SK-N-SH treated with all-trans-retinoic acid at 6 μM for 48 hours (cell line): Measurements from ENCODE around the gene TOM1.

Experiments
- ATAC-seq: fragments of 200-7000 bp; cut with Tn5 transposase; 3 replicates; pipeline ENCODE4 v1.9.1; 2020; ENCODE audit warnings: mild to moderate bottlenecking, moderate library complexity
- ARNTL ChIP-seq: fragments of 450-650 bp; formaldehyde crosslinking; IDR thresholded peaks from 2 replicates; pipeline ENCODE4 v1.5.0; 2020; ENCODE audit warnings: low read depth, mild to moderate bottlenecking, moderate library complexity, borderline replicate concordance
- BACH2 ChIP-seq: fragments of 250-450 bp; sonication (Bioruptor Pico); IDR thresholded peaks from 2 replicates; pipeline ENCODE4 v1.9.0; 2021; ENCODE audit warnings: mild to moderate bottlenecking, borderline replicate concordance
- CREB5 ChIP-seq: fragments of 250-450 bp; sonication (Bioruptor Pico); IDR thresholded peaks from 2 replicates; pipeline ENCODE4 v1.5.1; 2020; ENCODE audit warnings: low read depth, mild to moderate bottlenecking, moderate library complexity
- CSDC2 ChIP-seq: fragments of 250-450 bp; sonication (Bioruptor Pico); IDR thresholded peaks from 2 replicates; pipeline ENCODE4 v1.5.0; 2020; ENCODE audit warnings: mild to moderate bottlenecking, moderate library complexity
- CSRNP3 ChIP-seq: fragments of 250-450 bp; sonication (Bioruptor Pico); IDR thresholded peaks from 2 replicates; pipeline ENCODE4 v1.5.1; 2021; ENCODE audit warnings: mild to moderate bottlenecking, moderate library complexity
- ESRRG ChIP-seq: fragments of 250-450 bp; sonication (Bioruptor Pico); IDR thresholded peaks from 2 replicates; pipeline ENCODE4 v1.6.1; 2021; ENCODE audit warnings: mild to moderate bottlenecking
- GLIS3 ChIP-seq: fragments of 250-450 bp; sonication (Bioruptor Pico); IDR thresholded peaks from 2 replicates; pipeline ENCODE4 v1.5.0; 2020; ENCODE audit warnings: mild to moderate bottlenecking, moderate library complexity
- ISL1 ChIP-seq: fragments of 250-450 bp; sonication (Bioruptor Pico); IDR thresholded peaks from 2 replicates; pipeline ENCODE4 v2.1.2; 2022; ENCODE audit warnings: mild to moderate bottlenecking, moderate library complexity
- OSR1 ChIP-seq: fragments of 250-450 bp; sonication (Bioruptor Pico); IDR thresholded peaks from 2 replicates; pipeline ENCODE4 v1.8.0; 2022; ENCODE audit warnings: moderate library complexity, mild to moderate bottlenecking, inconsistent platforms
- PATZ1 ChIP-seq: fragments of 250-450 bp; sonication (Bioruptor Pico); IDR thresholded peaks from 2 replicates; pipeline ENCODE4 v1.8.0; 2020; ENCODE audit warnings: mild to moderate bottlenecking, moderate library complexity, borderline replicate concordance
- POU6F1 ChIP-seq: fragments of 250-450 bp; sonication (Bioruptor Pico); IDR thresholded peaks from 2 replicates; pipeline ENCODE4 v1.8.0; 2021; ENCODE audit warnings: low read depth, mild to moderate bottlenecking, moderate library complexity, borderline replicate concordance
- PPARA ChIP-seq: fragments of 250-450 bp; sonication (Bioruptor Pico); IDR thresholded peaks from 2 replicates; pipeline ENCODE4 v1.5.0; 2020; ENCODE audit warnings: mild to moderate bottlenecking, borderline replicate concordance
- RARB ChIP-seq: fragments of 250-450 bp; sonication (Bioruptor Pico); IDR thresholded peaks from 2 replicates; pipeline ENCODE4 v1.8.0; 2021; ENCODE audit warnings: mild to moderate bottlenecking, moderate library complexity
- SNAI2 ChIP-seq: fragments of 250-450 bp; sonication (Bioruptor Pico); IDR thresholded peaks from 2 replicates; pipeline ENCODE4 v1.5.0; 2020; ENCODE audit warnings: mild to moderate bottlenecking, moderate library complexity
- ZC3H10 ChIP-seq: fragments of 250-450 bp; sonication (Bioruptor Pico); IDR thresholded peaks from 2 replicates; pipeline ENCODE4 v1.5.1; 2021; ENCODE audit warnings: mild to moderate bottlenecking, moderate library complexity
- ZFP30 ChIP-seq: fragments of 450-650 bp; formaldehyde crosslinking; IDR thresholded peaks from 2 replicates; pipeline ENCODE4 v1.5.0; 2022; ENCODE audit warnings: mild to moderate bottlenecking, moderate library complexity
- ZNF565 ChIP-seq: fragments of 450-650 bp; formaldehyde crosslinking; conservative IDR thresholded peaks from 2 replicates; pipeline ENCODE4 v1.5.0; 2020; ENCODE audit warnings: low read depth, mild to moderate bottlenecking, moderate library complexity
- ZNF70 ChIP-seq: fragments of 450-650 bp; formaldehyde crosslinking; IDR thresholded peaks from 2 replicates; pipeline ENCODE4 v1.5.0; 2020; ENCODE audit warnings: mild to moderate bottlenecking, moderate library complexity
- ZNF8 ChIP-seq: fragments of 450-650 bp; formaldehyde crosslinking; IDR thresholded peaks from 2 replicates; pipeline ENCODE4 v1.5.0; 2020; ENCODE audit warnings: mild to moderate bottlenecking, moderate library complexity

Gene TOM1

GRCh38 chr22:35342390-35342789, 42.7 kb downstream of the TOM1 start:
- no peak for ATAC-seq
- no peak for TF ChIP-seq POU6F1
- TF ChIP-seq CSDC2: no peak
- TF ChIP-seq ESRRG (CRISPR knock-in tag): no peak
- TF ChIP-seq OSR1: no peak
- TF ChIP-seq ZNF565: no peak
- TF ChIP-seq CREB5 (CRISPR knock-in tag): no peak
- no peak for TF ChIP-seq GLIS3
- TF ChIP-seq PATZ1 (CRISPR knock-in tag): no peak
- TF ChIP-seq PPARA (CRISPR knock-in tag): no peak
- TF ChIP-seq ZFP30 (CRISPR knock-in tag): no peak
- TF ChIP-seq ZNF70: no peak
- TF ChIP-seq BACH2 (CRISPR knock-in tag): no peak
- no peak for TF ChIP-seq SNAI2 (CRISPR knock-in tag)
- no peak for TF ChIP-seq CSRNP3 (CRISPR knock-in tag)
- TF ChIP-seq ISL1 (CRISPR knock-in tag): no peak
- TF ChIP-seq ARNTL: no peak
- no peak for TF ChIP-seq ZC3H10 (CRISPR knock-in tag)

- no peak for TF ChIP-seq ZNF565
- ATAC-seq: no peak
Observed at GRCh38 chr22:35343664-35344550, 44.2 kb downstream of the TOM1 start.

GRCh38 chr22:35344956-35345690, 45.4 kb downstream of the TOM1 start:
- no peak for ATAC-seq
- TF ChIP-seq ISL1 (CRISPR knock-in tag): no peak
- no peak for TF ChIP-seq POU6F1
- TF ChIP-seq BACH2 (CRISPR knock-in tag): no peak
- no peak for TF ChIP-seq ZNF8
- no peak for TF ChIP-seq RARB (CRISPR knock-in tag)
- TF ChIP-seq OSR1: no peak
- no peak for TF ChIP-seq CSRNP3 (CRISPR knock-in tag)
- no peak for TF ChIP-seq PPARA (CRISPR knock-in tag)
- no peak for TF ChIP-seq ZNF565
- TF ChIP-seq ARNTL: no peak
- no peak for TF ChIP-seq ZNF70
- TF ChIP-seq ESRRG (CRISPR knock-in tag): no peak
- TF ChIP-seq GLIS3: no peak
